Ovary (tissue), 9 donors: ENCODE results near the gene RFC2. TPM values are rescaled to one million over a fixed set of nuclear protein-coding genes. Genes with fewer than 3 reads are reported as not detected.

Experiments
- DNase-seq, 5 donors: peaks; one replicate each; pipeline ENCODE4 v3.0.0-alpha.2; 2019 to 2020
- H3K27ac ChIP-seq, 2 donors: fragments of 200-600 bp; one replicate each; pipeline versions ENCODE4 v1.5.1 to v1.8.0; 2019 to 2022
- H3K27me3 ChIP-seq: fragments of 200-600 bp; one replicate; pipeline ENCODE4 v1.8.0; 2022
- H3K36me3 ChIP-seq: fragments of 200-600 bp; sonication (generic); one replicate; pipeline ENCODE4 v1.5.1; 2019
- H3K4me1 ChIP-seq: one replicate; pipeline ENCODE4 v1.8.1; 2013; ENCODE audit warnings: mild to moderate bottlenecking, moderate library complexity; ENCODE audit not compliant: insufficient read depth
- H3K4me3 ChIP-seq: fragments of 200-600 bp; sonication (generic); one replicate; pipeline ENCODE4 v1.5.1; 2017
- H3K9me3 ChIP-seq, 2 donors: fragments of 200-600 bp in 1 of 2; sonication (generic) in 1 of 2; one replicate each; pipeline versions ENCODE4 v1.5.1 to v1.8.1; 2013 to 2019; ENCODE audit warnings: mild to moderate bottlenecking in 1 of 2, moderate library complexity in 1 of 2
- EP300 ChIP-seq: sonication (generic); formaldehyde crosslinking; IDR thresholded peaks from one replicate; pipeline ENCODE4 v1.6.1; 2017; ENCODE audit warnings: antibody characterized with exemption
- POLR2A ChIP-seq: fragments of 450-650 bp; IDR thresholded peaks from one replicate; pipeline ENCODE4 v1.6.1; 2017; ENCODE audit warnings: antibody characterized with exemption, mild to moderate bottlenecking, moderate library complexity
- WGBS, 3 donors: extraction: QIAGEN DNeasy Blood & Tissue Kit in 1 of 3; methylation state at CpG; one replicate each; pipeline versions ENCODE4 v1.1.5 to v1.1.7; 2013 to 2017; 5-methylcytosine and 5-hydroxymethylcytosine counted together
- intact Hi-C, 4 donors: fragments of 100-400 bp; cut with DNase I; formaldehyde crosslinking; loops; one replicate each; pipeline versions ENCODE4 v1.11.0 to v1.15.1; 2022 to 2023
- polyA plus RNA-seq, 2 donors: library from polyadenylated mRNA; stranded (reverse); fragments of 200-250 nt in 1 of 2; fragments of 350-450 nt in 1 of 2; fragmentation: Illumina TruSeq in 1 of 2; extraction: RNeasy Lipid Tissue Mini Kit (QIAGEN cat#74804) in 1 of 2; gene quantifications; one replicate each; pipeline ENCODE4 v1.2.3, GENCODE V29; 2013 to 2014
- total RNA-seq, 7 donors: library from RNA; depleted of rRNA in 2 of 7; stranded (reverse); fragments of >200 nt in 2 of 7; fragmentation: NEBNext Ultra II Directional in 3 of 7; extraction: Animal tissue kit (Norgen Biotek cat#: 25700) in 3 of 7; gene quantifications; one replicate each; pipeline versions ENCODE4 v1.1.0 to v1.2.4, GENCODE V29; 2016 to 2023
- TF ChIP-seq, protein P1 (sequence below), 3 donors: fragments of 450-650 bp in 2 of 3; fragments of 200-600 bp in 1 of 3; IDR thresholded peaks; one replicate each; pipeline versions ENCODE4 v1.5.1 to v1.8.0; 2016 to 2022; ENCODE audit warnings: antibody characterized with exemption in 3 of 3, mild to moderate bottlenecking in 1 of 3
- donor health status: DM: no; HTN: no; CAD: no; lungs with moderate emphysema.
- donor health status: DM: no; HTN: no; CAD: no.
- donor health status: Bipolar disorder and iron deficiency.
- donor health status: DM: yes; HTN: yes; CAD: no.
- donor health status: DM: no; HTN: no; CAD: no.
- donor health status: DM: yes; HTN: yes; CAD: no.

The RFC2 gene
- total and polyA plus RNA-seq, 9 donors = 6.4 to 23.7 (median 16.6) TPM

DNA sequence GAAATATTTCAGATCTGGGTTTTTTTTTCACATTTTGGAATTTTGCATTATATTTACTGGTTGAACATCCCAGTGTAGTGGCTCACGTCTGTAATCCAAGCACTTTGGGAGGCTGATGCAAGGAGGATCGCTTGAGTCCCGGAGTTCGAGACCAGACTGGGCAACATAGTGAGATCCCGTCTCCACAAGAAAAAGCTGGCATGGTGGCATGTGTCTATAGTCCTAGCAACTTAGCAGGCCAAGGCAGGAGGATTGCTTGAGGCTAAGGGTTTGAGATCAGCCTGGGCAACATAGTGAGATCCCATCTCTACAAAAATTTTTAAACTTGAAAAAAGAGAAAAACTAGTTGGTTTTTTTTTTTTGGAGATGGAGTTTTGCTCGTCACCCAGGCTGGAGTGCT is 6.0 kb downstream of the RFC2 start:
- DNase-seq = no peak
- WGBS, 3 donors = 89 to 97% (median 92%) methylated on average over 6 of the region's 6 CpGs
- intact Hi-C loops = no loop called here
- Histone ChIP-seq H3K4me3 (no peak overlapping the region), H3K36me3 (no peaks in the 10 kb centered on the region), H3K27ac (no peak overlapping the region), H3K4me1 (peaks cover under 1% of the 10 kb centered on the region), H3K27me3 (no peaks in the 10 kb centered on the region), H3K9me3 (no peaks in the 10 kb centered on the region)
- TF ChIP-seq, protein P1, sequence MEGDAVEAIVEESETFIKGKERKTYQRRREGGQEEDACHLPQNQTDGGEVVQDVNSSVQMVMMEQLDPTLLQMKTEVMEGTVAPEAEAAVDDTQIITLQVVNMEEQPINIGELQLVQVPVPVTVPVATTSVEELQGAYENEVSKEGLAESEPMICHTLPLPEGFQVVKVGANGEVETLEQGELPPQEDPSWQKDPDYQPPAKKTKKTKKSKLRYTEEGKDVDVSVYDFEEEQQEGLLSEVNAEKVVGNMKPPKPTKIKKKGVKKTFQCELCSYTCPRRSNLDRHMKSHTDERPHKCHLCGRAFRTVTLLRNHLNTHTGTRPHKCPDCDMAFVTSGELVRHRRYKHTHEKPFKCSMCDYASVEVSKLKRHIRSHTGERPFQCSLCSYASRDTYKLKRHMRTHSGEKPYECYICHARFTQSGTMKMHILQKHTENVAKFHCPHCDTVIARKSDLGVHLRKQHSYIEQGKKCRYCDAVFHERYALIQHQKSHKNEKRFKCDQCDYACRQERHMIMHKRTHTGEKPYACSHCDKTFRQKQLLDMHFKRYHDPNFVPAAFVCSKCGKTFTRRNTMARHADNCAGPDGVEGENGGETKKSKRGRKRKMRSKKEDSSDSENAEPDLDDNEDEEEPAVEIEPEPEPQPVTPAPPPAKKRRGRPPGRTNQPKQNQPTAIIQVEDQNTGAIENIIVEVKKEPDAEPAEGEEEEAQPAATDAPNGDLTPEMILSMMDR (IDR thresholded peaks at IDR 0.05) = no peak
- TF ChIP-seq POLR2A = no peak
- no peak for TF ChIP-seq EP300

DNA sequence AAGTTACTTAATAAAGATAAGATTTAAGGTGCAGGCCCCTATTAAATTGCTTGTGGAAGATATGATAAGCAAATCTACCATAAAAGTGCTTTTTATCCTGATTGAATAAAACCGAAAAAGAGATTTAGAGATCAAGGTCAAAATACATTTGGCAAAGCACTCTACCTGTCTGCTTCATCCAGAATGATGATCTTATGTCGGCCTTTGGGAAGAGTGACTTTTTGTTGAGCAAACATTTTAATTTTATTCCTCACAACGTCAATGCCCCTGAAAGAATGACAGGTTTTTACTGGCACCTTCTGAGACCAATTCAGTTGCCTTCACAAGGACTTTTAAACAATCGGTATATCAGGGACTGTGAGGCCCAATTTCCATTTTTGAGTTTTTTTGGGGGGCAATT is 7.7 kb downstream of the RFC2 start:
- TF ChIP-seq, protein P1 (IDR thresholded peaks at IDR 0.05) = no peak
- TF ChIP-seq EP300 (no peak), POLR2A (no peak)
- Histone ChIP-seq H3K27me3 (no peaks in the 10 kb centered on the region), H3K27ac (no peak overlapping the region), H3K4me3 (no peak overlapping the region), H3K4me1 (no peaks in the 10 kb centered on the region), H3K36me3 (no peaks in the 10 kb centered on the region), H3K9me3 (no peaks in the 10 kb centered on the region)
- WGBS, 3 donors = 62 to 67% (median 63%) methylated on average over 4 of the region's 4 CpGs
- no peak for DNase-seq
- intact Hi-C loops = no loop called here

DNA sequence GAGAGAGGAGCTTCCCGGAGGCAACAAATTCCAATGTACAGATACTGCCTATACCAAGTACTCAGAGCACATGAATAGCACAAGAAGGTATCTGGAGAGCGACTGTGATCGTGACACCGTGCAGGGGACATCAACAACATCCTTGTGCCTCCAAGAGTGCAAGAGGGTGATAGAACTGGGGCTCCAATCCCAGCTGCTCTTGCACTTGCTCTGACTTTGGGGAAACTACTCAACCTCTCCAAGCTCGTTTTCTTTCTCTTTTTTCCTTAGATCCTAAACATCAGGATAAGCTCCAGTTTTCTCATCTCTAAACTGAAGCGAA is 12.1 kb downstream of the RFC2 start:
- Histone ChIP-seq H3K36me3 (no peaks in the 10 kb centered on the region), H3K4me3 (no peak overlapping the region), H3K4me1 (no peaks in the 10 kb centered on the region), H3K9me3 (no peaks in the 10 kb centered on the region), H3K27me3 (no peaks in the 10 kb centered on the region), H3K27ac (no peak overlapping the region)
- 87 to 94% (median 93%) methylated on average over 6 of the region's 6 CpGs for WGBS, 3 donors
- TF ChIP-seq, protein P1 (IDR thresholded peaks at IDR 0.05) = no peak
- no peak for TF ChIP-seq EP300
- no peak for TF ChIP-seq POLR2A
- intact Hi-C loops = no loop called here
- no peak for DNase-seq

DNA sequence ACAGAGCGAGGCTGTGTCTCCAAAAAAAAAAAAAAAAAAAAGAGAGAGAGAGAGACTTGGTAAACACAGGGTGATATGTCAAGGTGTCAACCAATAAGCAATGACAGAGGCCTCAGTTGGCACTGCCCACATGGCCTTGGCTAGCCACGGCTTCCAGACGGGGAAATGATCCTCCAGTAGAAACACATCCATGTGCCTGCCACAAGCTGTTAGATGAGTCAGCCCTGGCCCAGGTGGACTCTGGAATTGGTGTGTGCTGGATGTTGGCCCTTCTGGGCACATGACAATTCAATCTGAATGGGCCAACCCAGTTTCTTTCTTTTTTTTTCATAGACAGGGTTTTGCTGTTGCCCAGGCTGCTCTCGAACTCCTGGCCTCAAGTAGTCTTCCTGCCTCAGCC is 13.7 kb downstream of the RFC2 start:
- H3K4me1 ChIP-seq = no peaks in the 10 kb centered on the region
- TF ChIP-seq, protein P1 (IDR thresholded peaks at IDR 0.05) = no peak
- WGBS, 3 donors = 82 to 92% (median 91%) methylated on average over 4 of the region's 4 CpGs
- H3K4me3 ChIP-seq = no peak overlapping the region
- DNase-seq = no peak
- H3K27ac ChIP-seq = no peak overlapping the region
- no peaks in the 10 kb centered on the region for H3K9me3 ChIP-seq
- intact Hi-C loops = no loop called here
- no peaks in the 10 kb centered on the region for H3K36me3 ChIP-seq
- no peaks in the 10 kb centered on the region for H3K27me3 ChIP-seq

DNA sequence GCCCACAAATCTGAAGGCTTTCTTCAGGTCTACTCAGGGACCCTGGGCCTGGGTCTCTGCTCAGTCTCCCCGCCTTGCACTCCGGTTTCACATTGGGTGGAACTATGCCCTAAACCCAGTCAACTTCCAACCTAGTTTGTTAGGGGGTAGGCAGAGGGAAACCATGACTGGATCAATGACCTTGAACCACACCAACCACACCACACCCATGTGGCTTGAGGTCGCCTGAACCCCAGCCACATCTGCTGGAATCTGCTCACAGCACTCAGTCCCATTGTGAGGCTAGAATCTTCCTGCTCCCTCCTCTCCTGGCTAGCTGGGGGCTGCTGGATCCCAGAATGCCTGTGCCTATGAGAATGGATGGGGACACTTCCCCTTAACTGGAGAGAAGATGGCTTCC is 17.9 kb downstream of the RFC2 start:
- Histone ChIP-seq H3K36me3 (no peaks in the 10 kb centered on the region), H3K4me1 (no peaks in the 10 kb centered on the region), H3K9me3 (no peaks in the 10 kb centered on the region), H3K27ac (no peak overlapping the region), H3K4me3 (no peak overlapping the region), H3K27me3 (no peaks in the 10 kb centered on the region)
- no peak for TF ChIP-seq EP300
- TF ChIP-seq, protein P1 (IDR thresholded peaks at IDR 0.05) = no peak
- no peak for TF ChIP-seq POLR2A
- intact Hi-C loops = no loop called here
- no peak for DNase-seq
- WGBS, 3 donors = 82 to 100% (median 82%) methylated on average over 3 of the region's 3 CpGs
